K562 (cell line): ENCODE results near the gene SERPINA5.

Experiments
- CTCF ChIP-seq, 3 experiments: IDR thresholded peaks in 2 of 3; conservative IDR thresholded peaks in 1 of 3; 2 replicates each; pipeline ENCODE4 v1.5.1; 2011 to 2012; ENCODE audit warnings: low read length in 3 of 3, mild to moderate bottlenecking in 3 of 3, control low read depth in 2 of 3, improper control_type of control experiment in 1 of 3, inconsistent platforms in 1 of 3, low read depth in 1 of 3, mixed read lengths in 1 of 3, moderate library complexity in 1 of 3; ENCODE audit not compliant: insufficient read depth in 2 of 3
- E2F4 ChIP-seq: sonication (generic); formaldehyde crosslinking; IDR thresholded peaks from 2 replicates; pipeline ENCODE4 v1.8.0; 2022; ENCODE audit warnings: mild to moderate bottlenecking, low read depth, missing genetic modification reagents
- EP300 ChIP-seq: IDR thresholded peaks from 2 replicates; pipeline ENCODE4 v1.6.1; 2012; ENCODE audit warnings: low read length, improper control_type of control experiment
- KLF13 ChIP-seq: fragments of 450-650 bp; IDR thresholded peaks from 2 replicates; pipeline ENCODE4 v1.6.1; 2016; ENCODE audit warnings: missing genetic modification characterization, low read depth, mild to moderate bottlenecking, missing compliant biosample characterization, moderate library complexity, borderline replicate concordance
- MYNN ChIP-seq, 2 experiments: sonication (generic); formaldehyde crosslinking in 1 of 2; IDR thresholded peaks; 2 replicates each; pipeline versions ENCODE4 v1.5.0 to v1.6.1; 2016 to 2020; ENCODE audit warnings: antibody characterized with exemption in 1 of 2, missing genetic modification reagents in 1 of 2
- NFIC ChIP-seq: fragments of 450-650 bp; IDR thresholded peaks from 2 replicates; pipeline ENCODE4 v1.6.1; 2017; ENCODE audit warnings: mild to moderate bottlenecking, inconsistent platforms

- TF ChIP-seq E2F4 (CRISPR knock-in tag) (no peak), EP300 (no peak), CTCF (IDR thresholded peaks at IDR 0.05 in 2 of 3, conservative IDR thresholded peaks at IDR 0.05 in 1 of 3; ENCODE audit: insufficient read depth in 2 of 3, low read depth in 1 of 3, low read length in 3 of 3) (peak; percentile 3 to 43 (median 29); a peak in 3 of 6 replicates), MYNN (IDR thresholded peaks at IDR 0.05) (no peak), MYNN (CRISPR knock-in tag; IDR thresholded peaks at IDR 0.05) (no peak), KLF13 (no peak), NFIC (no peak)
Measured at GRCh38 chr14:94636744-94637412, 55.7 kb downstream of the SERPINA5 start.
